Measurements from ENCODE around the gene TP53I11. TPM values are rescaled to one million over a fixed set of nuclear protein-coding genes. Genes with fewer than 3 reads are reported as not detected.
A peak's percentile ranks its signal among the peaks of the same experiment; 100 is the strongest.

The TP53I11 gene
- total RNA-seq, 1 donor from 2014 or later = 83.6 TPM

- Mint-ChIP-seq H3K27ac (ENCODE audit: unreplicated experiment) (no peak overlapping the region), H3K36me3 (ENCODE audit: low read depth) (peaks cover 8% of the 10 kb centered on the region), H3K4me1 (peaks cover 73% of the 10 kb centered on the region), H3K27me3 (ENCODE audit: low read depth) (no peaks in the 10 kb centered on the region), H3K9me3 (no peaks in the 10 kb centered on the region), H3K4me3 (peak overlapping the region; percentile 68)
- DNase-seq (ENCODE audit: low read depth, low spot score) = no peak
- TF ChIP-seq CTCF (conservative IDR thresholded peaks at IDR 0.05) = no peak
Measured at GRCh38 chr11:44944853-44945235, 5.8 kb downstream of the TP53I11 start.

GRCh38 chr11:44944181-44944852 lies 6.4 kb downstream of the TP53I11 start:
- peaks cover 8% of the 10 kb centered on the region for H3K36me3 Mint-ChIP-seq (ENCODE audit: low read depth)
- DNase-seq (ENCODE audit: low read depth, low spot score) = no peak
- H3K9me3 Mint-ChIP-seq = no peaks in the 10 kb centered on the region
- H3K27me3 Mint-ChIP-seq (ENCODE audit: low read depth) = no peaks in the 10 kb centered on the region
- TF ChIP-seq CTCF (conservative IDR thresholded peaks at IDR 0.05) = no peak
- H3K4me1 Mint-ChIP-seq = peaks cover 78% of the 10 kb centered on the region
- H3K27ac Mint-ChIP-seq (ENCODE audit: unreplicated experiment) = peak overlapping the region; percentile 81
- H3K4me3 Mint-ChIP-seq = peak overlapping the region; percentile 68

- Mint-ChIP-seq H3K27me3 (ENCODE audit: low read depth) (no peaks in the 10 kb centered on the region), H3K9me3 (no peaks in the 10 kb centered on the region), H3K36me3 (ENCODE audit: low read depth) (peaks cover 8% of the 10 kb centered on the region), H3K4me1 (peaks cover 72% of the 10 kb centered on the region), H3K27ac (ENCODE audit: unreplicated experiment) (no peak overlapping the region), H3K4me3 (no peak overlapping the region)
- no peak for DNase-seq (ENCODE audit: low read depth, low spot score)
- TF ChIP-seq CTCF (conservative IDR thresholded peaks at IDR 0.05) = no peak
Measured at GRCh38 chr11:44943696-44944095, 7.0 kb downstream of the TP53I11 start.

GRCh38 chr11:44943118-44943517 lies 7.6 kb downstream of the TP53I11 start:
- DNase-seq (ENCODE audit: low read depth, low spot score) = no peak
- Mint-ChIP-seq H3K4me3 (peak overlapping the region; percentile 27), H3K27me3 (ENCODE audit: low read depth) (no peaks in the 10 kb centered on the region), H3K27ac (ENCODE audit: unreplicated experiment) (no peak overlapping the region), H3K36me3 (ENCODE audit: low read depth) (peaks cover 8% of the 10 kb centered on the region), H3K9me3 (no peaks in the 10 kb centered on the region), H3K4me1 (peaks cover 66% of the 10 kb centered on the region)
- TF ChIP-seq CTCF (conservative IDR thresholded peaks at IDR 0.05) = no peak

GRCh38 chr11:44942029-44942955 lies 8.4 kb downstream of the TP53I11 start:
- Mint-ChIP-seq H3K9me3 (no peaks in the 10 kb centered on the region), H3K4me1 (peaks cover 58% of the 10 kb centered on the region), H3K27me3 (ENCODE audit: low read depth) (no peaks in the 10 kb centered on the region), H3K36me3 (ENCODE audit: low read depth) (peaks cover 8% of the 10 kb centered on the region), H3K27ac (ENCODE audit: unreplicated experiment) (peak overlapping the region; percentile 51), H3K4me3 (peak overlapping the region; percentile 27)
- no peak for DNase-seq (ENCODE audit: low read depth, low spot score)
- no peak for TF ChIP-seq CTCF (conservative IDR thresholded peaks at IDR 0.05)
